ENCODE measurements around the gene NAPB. TPM values are rescaled to one million over a fixed set of nuclear protein-coding genes. Genes with fewer than 3 reads are reported as not detected.
A peak's percentile ranks its signal among the peaks of the same experiment; 100 is the strongest.

The NAPB gene
- total and polyA plus RNA-seq, 7 experiments from 2014 or later, result 5.5 to 20.4 (median 12.5) TPM

- ChIA-PET POLR2A (interaction anchor here (0.6 to 1.4 kb wide), 3 partner anchors 10 to 16 kb away, joined by 3 read pairs; no protein-coding TSS in a partner anchor), CTCF (no interaction called here)
- no peak for ATAC-seq
- DNase-seq, result no peak
- Histone ChIP-seq H3K27me3 (ENCODE audit: control insufficient read depth in 2 of 2, insufficient read depth in 2 of 2, low read length in 2 of 2) (no peaks in the 10 kb centered on the region), H3K36me3 (ENCODE audit: control insufficient read depth in 2 of 3, insufficient read depth in 3 of 3, low read length in 3 of 3) (peaks cover 4 to 58% (median 6%) of the 10 kb centered on the region in 3 experiments), H3K9me3 (ENCODE audit: control insufficient read depth in 2 of 3, low read length in 3 of 3) (no peaks in the 10 kb centered on the region), H3K4me1 (ENCODE audit: control insufficient read depth in 2 of 2, insufficient read depth in 2 of 2, low read length in 2 of 2) (no peaks in the 10 kb centered on the region), H3K4me3 (ENCODE audit: low read length) (no peak overlapping the region), H3K27ac (ENCODE audit: low read depth, low read length) (no peak overlapping the region)
- peaks cover 0 to 11% (median 0%) of the 10 kb centered on the region in 7 donors for H3K4me1 Mint-ChIP-seq
- no peaks in the 10 kb centered on the region for H3K9me3 Mint-ChIP-seq
- peaks cover 8 to 47% (median 25%) of the 10 kb centered on the region in 5 donors for H3K36me3 Mint-ChIP-seq
- H3K27ac Mint-ChIP-seq, result peak overlapping the region in 2 of 9 donors; percentile 8 to 18
- no peak overlapping the region for H3K4me3 Mint-ChIP-seq
- intact Hi-C loops (cut with micrococcal nuclease), result no loop called here
- H3K27me3 Mint-ChIP-seq, result no peaks in the 10 kb centered on the region
Observed at GRCh38 chr20:23374441-23374840, 46.8 kb downstream of the NAPB start.

- no peaks in the 10 kb centered on the region for H3K9me3 ChIP-seq (ENCODE audit: control insufficient read depth in 2 of 3, low read length in 3 of 3)
- intact Hi-C loops (cut with micrococcal nuclease), result no loop called here
- H3K4me1 ChIP-seq (ENCODE audit: control insufficient read depth in 2 of 2, insufficient read depth in 2 of 2, low read length in 2 of 2), result peaks cover 0 to 9% of the 10 kb centered on the region in 2 donors
- H3K36me3 Mint-ChIP-seq, result peaks cover 10 to 42% (median 17%) of the 10 kb centered on the region in 5 donors
- CTCF ChIA-PET, result no interaction called here
- peaks cover 4 to 57% (median 6%) of the 10 kb centered on the region in 3 experiments for H3K36me3 ChIP-seq (ENCODE audit: control insufficient read depth in 2 of 3, insufficient read depth in 3 of 3, low read length in 3 of 3)
- ATAC-seq, result no peak
- no peak overlapping the region for H3K27ac ChIP-seq (ENCODE audit: low read depth, low read length)
- no peak for DNase-seq
- no peak overlapping the region for H3K4me3 ChIP-seq (ENCODE audit: low read length)
- H3K4me3 Mint-ChIP-seq, result no peak overlapping the region
- H3K27me3 Mint-ChIP-seq, result no peaks in the 10 kb centered on the region
- no peaks in the 10 kb centered on the region for H3K9me3 Mint-ChIP-seq
- peak overlapping the region in 1 of 9 donors; percentile 19 for H3K27ac Mint-ChIP-seq
- POLR2A ChIA-PET, result no interaction called here
- peaks cover 4 to 21% (median 14%) of the 10 kb centered on the region in 7 donors for H3K4me1 Mint-ChIP-seq
- no peaks in the 10 kb centered on the region for H3K27me3 ChIP-seq (ENCODE audit: control insufficient read depth in 2 of 2, insufficient read depth in 2 of 2, low read length in 2 of 2)
Observed at GRCh38 chr20:23371496-23371895, 49.8 kb downstream of the NAPB start.

GRCh38 chr20:23370873-23371272 is 50.4 kb downstream of the NAPB start:
- Histone ChIP-seq H3K4me1 (ENCODE audit: control insufficient read depth in 2 of 2, insufficient read depth in 2 of 2, low read length in 2 of 2) (peaks cover 5 to 11% of the 10 kb centered on the region in 2 donors), H3K27me3 (ENCODE audit: control insufficient read depth in 2 of 2, insufficient read depth in 2 of 2, low read length in 2 of 2) (no peaks in the 10 kb centered on the region), H3K27ac (ENCODE audit: low read depth, low read length) (no peak overlapping the region), H3K36me3 (ENCODE audit: control insufficient read depth in 2 of 3, insufficient read depth in 3 of 3, low read length in 3 of 3) (peaks cover 4 to 53% (median 6%) of the 10 kb centered on the region in 3 experiments), H3K4me3 (ENCODE audit: low read length) (no peak overlapping the region), H3K9me3 (ENCODE audit: control insufficient read depth in 2 of 3, low read length in 3 of 3) (no peaks in the 10 kb centered on the region)
- DNase-seq (no peak), ATAC-seq (no peak)
- Mint-ChIP-seq H3K4me3 (no peak overlapping the region), H3K36me3 (peaks cover 10 to 39% (median 15%) of the 10 kb centered on the region in 5 donors), H3K27me3 (no peaks in the 10 kb centered on the region), H3K9me3 (no peaks in the 10 kb centered on the region), H3K27ac (peak overlapping the region in 1 of 9 donors; percentile 12), H3K4me1 (peaks cover 10 to 27% (median 20%) of the 10 kb centered on the region in 7 donors)
- intact Hi-C loops (cut with micrococcal nuclease), result no loop called here
- ChIA-PET POLR2A (interaction anchor here (0.8 kb wide), 1 partner anchor 21 kb away, joined by 3 read pairs; the partner anchor contains the start of gene NXT1), CTCF (no interaction called here)

GRCh38 chr20:23370274-23370673 is 51.0 kb downstream of the NAPB start:
- H3K36me3 ChIP-seq (ENCODE audit: control insufficient read depth in 2 of 3, insufficient read depth in 3 of 3, low read length in 3 of 3), result peaks cover 4 to 54% (median 6%) of the 10 kb centered on the region in 3 experiments
- H3K27me3 ChIP-seq (ENCODE audit: control insufficient read depth in 2 of 2, insufficient read depth in 2 of 2, low read length in 2 of 2), result no peaks in the 10 kb centered on the region
- H3K9me3 ChIP-seq (ENCODE audit: control insufficient read depth in 2 of 3, low read length in 3 of 3), result no peaks in the 10 kb centered on the region
- Mint-ChIP-seq H3K9me3 (no peaks in the 10 kb centered on the region), H3K27ac (peak overlapping the region in 1 of 9 donors; percentile 36), H3K36me3 (peaks cover 7 to 35% (median 10%) of the 10 kb centered on the region in 5 donors), H3K4me1 (peaks cover 11 to 27% (median 22%) of the 10 kb centered on the region in 7 donors), H3K27me3 (no peaks in the 10 kb centered on the region), H3K4me3 (no peak overlapping the region)
- no peak overlapping the region for H3K27ac ChIP-seq (ENCODE audit: low read depth, low read length)
- CTCF ChIA-PET, result no interaction called here
- H3K4me3 ChIP-seq (ENCODE audit: low read length), result no peak overlapping the region
- POLR2A ChIA-PET, result interaction anchor here (0.8 kb wide), 1 partner anchor 20 kb away, joined by 3 read pairs; the partner anchor contains the start of gene NXT1
- no peak for ATAC-seq
- intact Hi-C loops (cut with micrococcal nuclease), result no loop called here
- no peak for DNase-seq
- H3K4me1 ChIP-seq (ENCODE audit: control insufficient read depth in 2 of 2, insufficient read depth in 2 of 2, low read length in 2 of 2), result peaks cover 7 to 11% of the 10 kb centered on the region in 2 donors

- peak overlapping the region in 1 of 9 donors; percentile 32 for H3K27ac Mint-ChIP-seq
- Histone ChIP-seq H3K4me1 (ENCODE audit: control insufficient read depth in 2 of 2, insufficient read depth in 2 of 2, low read length in 2 of 2) (peaks cover 7 to 11% of the 10 kb centered on the region in 2 donors), H3K4me3 (ENCODE audit: low read length) (no peak overlapping the region), H3K36me3 (ENCODE audit: control insufficient read depth in 2 of 3, insufficient read depth in 3 of 3, low read length in 3 of 3) (peaks cover 4 to 63% (median 6%) of the 10 kb centered on the region in 3 experiments), H3K27ac (ENCODE audit: low read depth, low read length) (no peak overlapping the region), H3K9me3 (ENCODE audit: control insufficient read depth in 2 of 3, low read length in 3 of 3) (no peaks in the 10 kb centered on the region), H3K27me3 (ENCODE audit: control insufficient read depth in 2 of 2, insufficient read depth in 2 of 2, low read length in 2 of 2) (no peaks in the 10 kb centered on the region)
- DNase-seq (no peak), ATAC-seq (no peak)
- intact Hi-C loops (cut with micrococcal nuclease), result no loop called here
- peaks cover 15 to 41% (median 18%) of the 10 kb centered on the region in 5 donors for H3K36me3 Mint-ChIP-seq
- ChIA-PET CTCF (interaction anchor here (1.3 kb wide), 1 partner anchor 53 kb away, joined by 3 read pairs; no protein-coding TSS in a partner anchor), POLR2A (no interaction called here)
- peaks cover 20 to 37% (median 32%) of the 10 kb centered on the region in 7 donors for H3K4me1 Mint-ChIP-seq
- H3K9me3 Mint-ChIP-seq, result no peaks in the 10 kb centered on the region
- H3K4me3 Mint-ChIP-seq, result no peak overlapping the region
- H3K27me3 Mint-ChIP-seq, result no peaks in the 10 kb centered on the region
Observed at GRCh38 chr20:23369072-23369823, 52.0 kb downstream of the NAPB start.

GRCh38 chr20:23368316-23369071 is 52.8 kb downstream of the NAPB start:
- Mint-ChIP-seq H3K36me3 (peaks cover 15 to 33% (median 18%) of the 10 kb centered on the region in 5 donors), H3K27me3 (no peaks in the 10 kb centered on the region), H3K27ac (peak overlapping the region in 5 of 9 donors; percentile 24 to 89 (median 64)), H3K9me3 (no peaks in the 10 kb centered on the region), H3K4me1 (peaks cover 20 to 45% (median 40%) of the 10 kb centered on the region in 7 donors), H3K4me3 (no peak overlapping the region)
- CTCF ChIA-PET, result interaction anchor here (1.3 kb wide), 1 partner anchor 53 kb away, joined by 3 read pairs; no protein-coding TSS in a partner anchor
- peaks cover 7 to 13% of the 10 kb centered on the region in 2 donors for H3K4me1 ChIP-seq (ENCODE audit: control insufficient read depth in 2 of 2, insufficient read depth in 2 of 2, low read length in 2 of 2)
- no peak for DNase-seq
- H3K27me3 ChIP-seq (ENCODE audit: control insufficient read depth in 2 of 2, insufficient read depth in 2 of 2, low read length in 2 of 2), result no peaks in the 10 kb centered on the region
- peaks cover 2 to 62% (median 2%) of the 10 kb centered on the region in 3 experiments for H3K36me3 ChIP-seq (ENCODE audit: control insufficient read depth in 2 of 3, insufficient read depth in 3 of 3, low read length in 3 of 3)
- POLR2A ChIA-PET, result interaction anchor here (0.9 kb wide), 1 partner anchor 10 kb away, joined by 5 read pairs; no protein-coding TSS in a partner anchor
- H3K4me3 ChIP-seq (ENCODE audit: low read length), result no peak overlapping the region
- H3K9me3 ChIP-seq (ENCODE audit: control insufficient read depth in 2 of 3, low read length in 3 of 3), result no peaks in the 10 kb centered on the region
- intact Hi-C loops (cut with micrococcal nuclease), result no loop called here
- ATAC-seq, result no peak
- peak overlapping the region; percentile 10 for H3K27ac ChIP-seq (ENCODE audit: low read depth, low read length)
